ENCODE measurements around the gene CAB39. TPM values are rescaled to one million over a fixed set of nuclear protein-coding genes. Genes with fewer than 3 reads are reported as not detected.

The CAB39 gene
- total and polyA plus RNA-seq, 2 donors (not counting 1 experiment from before 2014, with no cell fraction given) = 51.1 to 72.3 TPM

DNA sequence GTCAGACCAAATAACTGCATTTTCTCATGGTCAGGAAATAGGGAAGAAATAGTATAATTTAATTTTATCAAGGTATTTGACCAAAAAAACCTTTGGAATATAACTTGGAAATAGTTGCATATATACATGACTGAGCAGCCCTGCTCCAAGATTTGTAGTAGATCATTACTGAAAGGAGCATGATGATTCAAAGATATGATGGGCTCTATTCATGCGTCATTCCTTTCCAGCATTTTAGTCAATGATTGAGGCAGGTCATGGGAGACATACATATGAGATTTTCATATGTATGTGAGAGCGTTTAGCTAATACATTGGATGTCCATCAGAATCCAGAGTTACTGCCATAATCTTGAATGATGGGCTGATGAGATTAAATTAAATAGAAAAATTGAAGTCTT is 74.5 kb downstream of the CAB39 start:
- H3K79me2 ChIP-seq (ENCODE audit: control insufficient read depth, insufficient read depth, low read length) = peaks cover 59% of the 10 kb centered on the region
- H3K27me3 ChIP-seq (ENCODE audit: control insufficient read depth, insufficient read depth, low read length) = no peaks in the 10 kb centered on the region
- H3K9ac ChIP-seq (ENCODE audit: insufficient read depth, low read length) = no peak overlapping the region
- peaks cover 2% of the 10 kb centered on the region for H3K4me1 ChIP-seq (ENCODE audit: control insufficient read depth, extremely low read depth, insufficient read depth, low read length)
- H3K27ac ChIP-seq (ENCODE audit: insufficient read depth, low read length) = no peak overlapping the region
- no peak overlapping the region for H2AFZ ChIP-seq (ENCODE audit: low read length)
- peaks cover 1% of the 10 kb centered on the region for H3K36me3 ChIP-seq (ENCODE audit: control insufficient read depth, insufficient read depth, low read length)
- no peak overlapping the region for H3K4me3 ChIP-seq (replicated peaks in 1 of 4; ENCODE audit: control extremely low read depth in 1 of 4, insufficient read depth in 1 of 4, low read depth in 3 of 4, low read length in 4 of 4)
- H3K9me3 ChIP-seq (ENCODE audit: control insufficient read depth, insufficient read depth, low read depth, low read length) = no peaks in the 10 kb centered on the region
- no peak for DNase-seq (ENCODE audit: low read depth in 2 of 2)
- no peak overlapping the region for H3K4me2 ChIP-seq (ENCODE audit: extremely low read depth, insufficient read depth, low read length)
- TF ChIP-seq EZH2 (IDR thresholded peaks at IDR 0.05; ENCODE audit: low read length, missing control alignments) = no peak
- TF ChIP-seq, protein P1, sequence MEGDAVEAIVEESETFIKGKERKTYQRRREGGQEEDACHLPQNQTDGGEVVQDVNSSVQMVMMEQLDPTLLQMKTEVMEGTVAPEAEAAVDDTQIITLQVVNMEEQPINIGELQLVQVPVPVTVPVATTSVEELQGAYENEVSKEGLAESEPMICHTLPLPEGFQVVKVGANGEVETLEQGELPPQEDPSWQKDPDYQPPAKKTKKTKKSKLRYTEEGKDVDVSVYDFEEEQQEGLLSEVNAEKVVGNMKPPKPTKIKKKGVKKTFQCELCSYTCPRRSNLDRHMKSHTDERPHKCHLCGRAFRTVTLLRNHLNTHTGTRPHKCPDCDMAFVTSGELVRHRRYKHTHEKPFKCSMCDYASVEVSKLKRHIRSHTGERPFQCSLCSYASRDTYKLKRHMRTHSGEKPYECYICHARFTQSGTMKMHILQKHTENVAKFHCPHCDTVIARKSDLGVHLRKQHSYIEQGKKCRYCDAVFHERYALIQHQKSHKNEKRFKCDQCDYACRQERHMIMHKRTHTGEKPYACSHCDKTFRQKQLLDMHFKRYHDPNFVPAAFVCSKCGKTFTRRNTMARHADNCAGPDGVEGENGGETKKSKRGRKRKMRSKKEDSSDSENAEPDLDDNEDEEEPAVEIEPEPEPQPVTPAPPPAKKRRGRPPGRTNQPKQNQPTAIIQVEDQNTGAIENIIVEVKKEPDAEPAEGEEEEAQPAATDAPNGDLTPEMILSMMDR (conservative IDR thresholded peaks at IDR 0.05 in 1 of 2, IDR thresholded peaks at IDR 0.05 in 1 of 2; ENCODE audit: low read depth in 1 of 2, low read length in 2 of 2) = no peak
- H4K20me1 ChIP-seq (ENCODE audit: control insufficient read depth, extremely low read depth, insufficient read depth, low read length) = no peaks in the 10 kb centered on the region

DNA sequence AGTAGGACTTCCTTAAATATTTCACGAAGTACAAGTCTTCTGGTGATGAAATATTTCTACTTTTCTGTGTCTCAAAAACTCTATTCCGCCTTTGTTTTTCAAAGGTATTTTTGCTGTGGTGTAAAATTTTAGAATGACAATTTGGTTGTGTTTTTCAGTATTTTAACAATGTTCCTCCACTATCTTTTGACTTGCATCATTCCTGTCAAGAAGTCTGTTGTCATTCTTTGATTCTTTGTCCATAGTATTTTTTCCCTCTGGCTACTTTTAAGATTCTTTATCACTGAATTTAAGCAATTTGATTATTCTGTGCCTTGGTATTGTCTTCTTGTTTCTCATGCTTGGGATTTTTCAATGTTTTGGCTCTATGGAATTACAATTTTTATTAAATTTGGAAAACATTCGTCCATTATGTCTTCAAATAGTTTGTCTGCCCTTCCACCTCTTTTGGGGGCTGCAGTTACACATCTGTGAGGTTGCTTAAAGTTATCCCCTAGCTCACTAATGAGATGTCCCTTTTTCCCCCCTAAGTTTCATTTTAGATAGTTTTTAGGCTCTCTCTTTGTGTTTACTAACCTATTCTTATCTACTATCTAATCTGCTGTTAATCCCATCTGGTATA is 76.0 kb downstream of the CAB39 start:
- Histone ChIP-seq H3K27ac (ENCODE audit: insufficient read depth, low read length) (no peak overlapping the region), H3K9ac (ENCODE audit: insufficient read depth, low read length) (no peak overlapping the region), H2AFZ (ENCODE audit: low read length) (no peak overlapping the region), H3K4me3 (replicated peaks in 1 of 4; ENCODE audit: control extremely low read depth in 1 of 4, insufficient read depth in 1 of 4, low read depth in 3 of 4, low read length in 4 of 4) (no peak overlapping the region), H3K4me1 (ENCODE audit: control insufficient read depth, extremely low read depth, insufficient read depth, low read length) (peaks cover 5% of the 10 kb centered on the region), H3K9me3 (ENCODE audit: control insufficient read depth, insufficient read depth, low read depth, low read length) (no peaks in the 10 kb centered on the region), H3K79me2 (ENCODE audit: control insufficient read depth, insufficient read depth, low read length) (peaks cover 57% of the 10 kb centered on the region), H3K36me3 (ENCODE audit: control insufficient read depth, insufficient read depth, low read length) (peaks cover 2% of the 10 kb centered on the region), H4K20me1 (ENCODE audit: control insufficient read depth, extremely low read depth, insufficient read depth, low read length) (no peaks in the 10 kb centered on the region), H3K4me2 (ENCODE audit: extremely low read depth, insufficient read depth, low read length) (no peak overlapping the region), H3K27me3 (ENCODE audit: control insufficient read depth, insufficient read depth, low read length) (no peaks in the 10 kb centered on the region)
- no peak for TF ChIP-seq EZH2 (IDR thresholded peaks at IDR 0.05; ENCODE audit: low read length, missing control alignments)
- TF ChIP-seq, protein P1 (conservative IDR thresholded peaks at IDR 0.05 in 1 of 2, IDR thresholded peaks at IDR 0.05 in 1 of 2; ENCODE audit: low read depth in 1 of 2, low read length in 2 of 2) = no peak
- DNase-seq (ENCODE audit: low read depth in 2 of 2) = no peak

DNA sequence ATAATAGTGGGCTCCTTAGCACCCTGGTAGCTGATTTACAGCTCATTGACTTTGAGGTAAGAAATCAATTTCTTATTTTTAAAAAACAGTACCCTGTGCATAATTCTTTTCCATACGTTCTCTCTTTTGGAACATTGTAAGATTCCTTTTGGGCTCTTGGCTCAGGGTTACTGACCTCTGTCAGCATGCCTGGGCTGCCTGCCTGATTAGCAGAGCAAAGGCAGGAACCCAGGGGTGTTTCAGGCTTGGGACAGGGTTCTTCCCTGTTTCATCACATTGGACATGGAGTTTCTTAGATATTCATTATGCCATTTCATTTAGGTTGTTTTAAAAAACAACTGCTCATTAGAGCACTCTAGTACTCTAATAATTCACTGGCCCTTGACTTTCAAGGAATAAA is 78.3 kb downstream of the CAB39 start:
- peaks cover 49% of the 10 kb centered on the region for H3K79me2 ChIP-seq (ENCODE audit: control insufficient read depth, insufficient read depth, low read length)
- peaks cover 2% of the 10 kb centered on the region for H3K36me3 ChIP-seq (ENCODE audit: control insufficient read depth, insufficient read depth, low read length)
- no peak overlapping the region for H2AFZ ChIP-seq (ENCODE audit: low read length)
- TF ChIP-seq, protein P1 (conservative IDR thresholded peaks at IDR 0.05 in 1 of 2, IDR thresholded peaks at IDR 0.05 in 1 of 2; ENCODE audit: low read depth in 1 of 2, low read length in 2 of 2) = no peak
- no peak for TF ChIP-seq EZH2 (IDR thresholded peaks at IDR 0.05; ENCODE audit: low read length, missing control alignments)
- H3K9ac ChIP-seq (ENCODE audit: insufficient read depth, low read length) = no peak overlapping the region
- H3K4me2 ChIP-seq (ENCODE audit: extremely low read depth, insufficient read depth, low read length) = no peak overlapping the region
- DNase-seq (ENCODE audit: low read depth in 2 of 2) = peak in 1 of 2 donors; percentile 66
- no peaks in the 10 kb centered on the region for H3K9me3 ChIP-seq (ENCODE audit: control insufficient read depth, insufficient read depth, low read depth, low read length)
- no peak overlapping the region for H3K27ac ChIP-seq (ENCODE audit: insufficient read depth, low read length)
- H4K20me1 ChIP-seq (ENCODE audit: control insufficient read depth, extremely low read depth, insufficient read depth, low read length) = no peaks in the 10 kb centered on the region
- H3K27me3 ChIP-seq (ENCODE audit: control insufficient read depth, insufficient read depth, low read length) = no peaks in the 10 kb centered on the region
- peaks cover 13% of the 10 kb centered on the region for H3K4me1 ChIP-seq (ENCODE audit: control insufficient read depth, extremely low read depth, insufficient read depth, low read length)
- H3K4me3 ChIP-seq (replicated peaks in 1 of 4; ENCODE audit: control extremely low read depth in 1 of 4, insufficient read depth in 1 of 4, low read depth in 3 of 4, low read length in 4 of 4) = no peak overlapping the region

Measured in fibroblast of lung (primary cell).